NCI-H1417 treated with DMSO at 0.1 percent for 48 hours (cell line): ENCODE measurements around the gene HMGCS1.
"Not testable (repeated sequence)": the region's sequence is repeated elsewhere in the genome, so short reads cannot be mapped to it uniquely, and the experiment has no call there.

ENCODE experiments used
- DNase-seq: peaks from one replicate; lab custom pipeline; 2025; lab: John Stamatoyannopoulos, UW

The HMGCS1 gene

DNA sequence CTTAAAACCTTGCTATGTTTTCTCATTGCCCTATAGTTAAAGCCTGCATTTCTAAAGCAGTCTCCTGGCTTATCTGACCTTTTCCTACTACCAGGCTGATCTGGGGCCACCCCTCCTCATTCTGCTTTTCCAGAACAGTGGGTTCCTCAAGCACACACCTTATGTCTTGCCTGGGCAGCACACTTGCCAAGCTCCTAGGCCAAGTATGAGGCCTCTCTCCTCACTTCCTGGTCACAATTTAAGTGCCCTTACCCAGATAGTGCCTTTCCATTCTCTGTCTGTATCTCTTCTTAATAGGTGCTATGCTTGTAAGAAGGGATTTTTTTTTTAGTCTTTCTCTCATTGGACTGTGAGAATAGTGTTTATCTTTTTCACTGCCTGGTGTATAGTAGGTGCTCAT is 39.7 kb downstream of the HMGCS1 start:
- no peak for DNase-seq

DNA sequence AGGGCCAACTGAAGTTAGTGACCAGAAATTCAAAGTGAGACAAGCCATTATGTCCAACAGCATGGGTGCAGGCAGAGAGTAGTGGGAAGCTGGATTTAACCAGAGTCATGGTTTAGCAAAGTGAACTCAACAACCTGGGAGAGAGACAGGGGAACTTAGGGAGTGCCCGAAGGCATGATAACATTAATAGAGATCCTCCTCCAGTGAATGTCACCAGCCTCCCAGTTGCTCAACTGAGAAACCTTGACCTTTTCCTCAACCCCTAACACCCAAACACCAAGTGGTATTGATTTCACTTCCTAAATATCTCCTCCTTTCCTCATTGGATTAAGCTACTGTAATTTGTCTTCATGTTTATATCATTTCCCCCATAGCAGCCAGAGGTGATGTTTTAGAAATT is 42.6 kb downstream of the HMGCS1 start:
- no peak for DNase-seq

DNA sequence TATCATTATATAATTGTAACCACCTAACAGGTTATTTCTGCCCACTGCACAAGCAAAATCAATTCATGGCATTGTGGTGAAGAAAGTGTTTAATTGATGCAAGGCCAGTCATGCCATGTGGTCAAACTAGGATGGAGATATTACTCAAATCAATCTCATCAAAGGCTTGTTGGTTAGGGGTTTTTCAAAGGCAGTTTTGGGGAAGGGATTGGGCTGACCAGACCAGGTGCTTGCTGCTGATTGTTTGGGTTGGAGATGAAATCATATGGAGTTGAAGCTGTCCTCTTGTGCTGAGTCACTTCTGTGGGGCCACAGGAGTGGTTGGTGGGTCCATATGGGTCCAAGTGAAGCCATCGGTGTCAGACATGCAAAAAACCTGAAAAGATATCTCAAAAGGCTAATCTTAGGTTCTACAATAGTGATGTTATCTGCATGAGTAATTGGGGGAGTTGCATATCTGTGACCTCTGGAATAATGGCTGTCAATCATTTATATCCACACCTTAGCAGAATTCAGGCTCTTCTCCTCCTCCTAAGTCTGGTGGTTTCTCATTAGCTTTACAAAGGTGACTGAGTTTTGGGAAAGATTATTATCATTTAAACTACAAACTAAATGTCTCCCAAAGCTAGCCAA is 44.9 kb downstream of the HMGCS1 start:
- DNase-seq, result no peak

DNA sequence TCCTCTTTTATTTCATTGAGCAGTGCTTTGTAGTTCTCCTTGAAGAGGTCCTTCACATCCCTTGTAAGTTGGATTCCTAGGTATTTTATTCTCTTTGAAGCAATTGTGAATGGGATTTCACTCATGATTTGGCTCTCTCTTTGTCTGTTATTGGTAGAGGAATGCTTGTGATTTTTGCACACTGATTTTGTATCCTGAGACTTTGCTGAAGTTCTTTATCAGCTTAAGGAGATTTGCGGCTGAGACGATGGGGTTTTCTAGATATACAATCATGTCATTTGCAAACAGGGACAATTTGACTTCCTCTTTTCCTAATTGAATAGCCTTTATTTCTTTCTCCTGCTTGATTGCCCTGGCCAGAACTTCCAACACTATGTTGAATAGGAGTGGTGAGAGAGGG is 50.9 kb downstream of the HMGCS1 start:
- DNase-seq, result not testable (repeated sequence)

DNA sequence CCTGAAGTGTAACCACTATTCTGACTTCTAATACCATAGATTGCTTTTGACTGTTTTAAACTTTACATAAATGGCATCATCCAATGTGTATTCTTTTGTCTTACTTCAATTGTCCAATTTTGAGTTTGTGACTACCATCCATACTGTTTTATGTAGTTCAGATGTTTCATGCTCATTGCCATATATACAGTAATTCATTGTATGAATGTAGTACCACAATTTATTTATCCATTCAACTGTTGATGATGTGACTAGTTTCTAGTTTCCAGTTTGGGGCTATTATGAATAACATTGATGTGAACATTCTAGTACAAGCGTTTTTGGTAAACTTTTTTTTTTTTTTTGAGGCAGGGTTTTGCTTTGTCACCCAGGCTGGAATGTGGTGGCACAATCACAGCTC is 55.1 kb downstream of the HMGCS1 start:
- no peak for DNase-seq

DNA sequence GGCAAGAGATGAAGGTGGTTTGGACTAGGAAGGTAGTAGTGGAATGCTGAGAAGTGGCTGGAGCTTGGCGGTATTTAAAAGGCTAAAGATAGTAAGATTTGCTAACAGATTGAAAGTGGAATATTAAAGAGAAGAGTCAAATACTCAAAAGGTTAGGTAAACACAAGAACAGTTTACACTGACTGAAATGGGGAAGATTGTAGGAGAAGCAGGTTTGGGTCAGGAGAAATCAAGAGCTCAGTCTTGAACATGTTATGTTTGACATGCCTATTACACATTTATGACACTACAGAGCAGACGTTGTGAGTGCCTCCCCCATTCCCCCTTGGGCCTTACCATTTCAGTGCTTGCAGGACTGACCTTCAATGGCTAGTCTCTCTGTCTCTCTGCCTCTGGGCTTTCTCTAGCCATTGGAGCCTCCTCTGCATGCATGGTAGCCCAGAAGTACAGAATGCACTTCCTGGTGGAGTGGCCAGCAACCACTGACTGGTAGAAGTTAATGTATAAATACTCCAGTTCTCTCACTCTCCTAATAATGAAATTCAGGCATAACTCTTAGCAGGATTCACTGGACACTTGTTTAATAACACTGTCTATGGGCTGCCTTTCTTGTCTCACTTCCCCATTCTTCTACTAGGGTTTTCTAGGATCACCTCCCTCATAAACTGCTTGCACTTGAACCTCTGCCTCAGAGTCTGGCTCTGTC is 56.8 kb downstream of the HMGCS1 start:
- DNase-seq, result no peak

DNA sequence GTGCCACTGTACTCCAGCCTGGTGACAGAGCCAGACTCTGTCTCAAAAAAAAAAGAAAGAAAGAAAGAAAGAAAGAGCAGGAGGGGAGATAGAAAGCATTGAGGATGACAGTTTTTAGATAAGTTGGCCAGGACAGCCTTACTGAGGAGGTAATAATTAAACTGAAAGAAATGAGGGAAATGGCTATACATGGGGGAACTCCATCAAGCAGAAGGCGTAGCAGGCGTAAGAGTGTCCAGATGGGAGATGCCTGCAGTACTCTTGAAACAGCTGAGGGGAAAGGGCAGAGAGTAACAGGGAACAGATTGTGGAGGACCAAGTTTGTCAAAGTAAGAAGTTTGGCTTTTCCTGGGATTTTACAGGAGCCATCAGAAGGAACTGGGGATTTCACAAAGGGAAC is 57.5 kb downstream of the HMGCS1 start:
- no peak for DNase-seq

DNA sequence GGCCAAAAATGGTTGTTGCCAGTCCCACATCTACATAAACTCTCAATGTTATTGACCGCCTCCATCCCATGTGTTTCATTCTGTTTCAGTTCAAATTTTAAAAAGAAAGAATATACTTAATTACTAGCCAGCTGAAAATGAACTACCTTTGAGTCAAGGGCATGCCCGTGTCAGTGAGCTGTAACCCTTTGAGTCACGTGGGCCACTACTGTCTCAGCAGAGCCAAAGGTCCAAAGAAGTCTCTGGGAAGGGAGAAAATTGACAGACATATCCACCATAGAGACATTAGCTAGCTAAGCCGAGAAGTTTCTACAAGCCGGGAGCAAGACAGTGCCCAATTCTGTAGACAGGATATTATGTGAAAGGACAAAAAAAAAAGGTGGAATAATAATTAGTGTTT is 61.5 kb downstream of the HMGCS1 start:
- DNase-seq, result no peak

DNA sequence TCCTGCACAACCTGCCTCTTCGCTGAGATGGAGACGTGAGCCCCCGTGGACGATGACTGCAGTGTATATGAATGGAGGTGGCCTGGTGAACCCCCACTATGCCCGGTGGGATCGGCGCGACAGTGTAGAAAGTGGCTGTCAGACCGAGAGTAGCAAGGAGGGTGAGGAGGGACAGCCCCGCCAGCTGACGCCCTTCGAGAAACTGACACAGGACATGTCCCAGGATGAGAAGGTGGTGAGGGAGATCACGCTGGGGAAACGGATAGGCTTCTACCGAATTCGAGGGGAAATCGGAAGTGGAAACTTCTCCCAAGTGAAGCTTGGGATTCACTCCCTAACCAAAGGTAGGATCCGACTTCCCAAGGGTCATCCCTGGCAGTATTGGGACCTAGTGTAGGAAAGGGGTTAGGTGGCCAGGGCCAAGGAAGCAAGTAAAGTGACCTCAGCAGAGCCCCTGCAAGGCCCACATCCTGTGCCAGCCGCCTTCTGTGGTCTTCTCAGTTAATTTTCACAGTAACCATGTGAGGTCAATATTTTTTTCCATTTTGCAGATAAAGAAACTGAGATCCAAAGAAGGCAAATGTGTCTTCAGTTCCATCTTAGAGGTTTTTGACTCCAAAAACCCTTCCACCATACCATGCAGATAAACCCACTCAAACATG is 67.4 kb downstream of the HMGCS1 start:
- DNase-seq, result no peak

DNA sequence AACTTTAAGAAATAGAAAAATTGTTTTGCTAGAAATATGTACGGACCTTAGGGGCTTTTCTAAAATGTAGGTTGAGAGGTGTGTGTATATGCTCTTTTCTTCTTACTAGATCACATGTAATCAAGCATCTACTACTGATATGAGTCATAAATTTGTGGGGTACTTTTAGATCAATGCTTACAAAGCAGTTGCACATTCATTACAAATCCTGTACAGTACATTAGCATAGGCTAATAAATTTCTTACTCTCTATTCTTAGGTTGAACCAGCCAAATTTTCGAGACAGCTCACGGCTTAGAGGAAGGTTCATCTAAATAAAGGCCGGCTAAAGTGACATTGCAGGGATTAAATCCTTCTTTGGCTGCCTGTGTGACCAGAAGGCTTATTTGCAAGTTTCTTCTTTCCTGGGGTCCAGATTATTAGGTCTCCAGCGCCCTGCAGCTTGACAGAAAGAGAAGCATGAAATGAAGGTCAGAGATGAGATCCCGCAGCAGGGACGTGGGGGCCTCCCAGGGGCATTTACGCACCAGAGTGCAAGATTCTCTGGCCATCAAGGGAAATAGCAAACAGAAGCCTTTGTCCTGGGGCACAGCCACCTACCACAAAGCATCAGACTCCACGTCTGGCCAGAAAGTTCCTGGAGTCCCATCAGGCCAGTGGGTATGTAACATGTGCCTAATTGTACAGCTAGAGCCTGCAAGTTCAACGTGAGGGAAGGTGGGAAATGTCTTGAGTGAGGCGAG is 68.2 kb downstream of the HMGCS1 start:
- no peak for DNase-seq

DNA sequence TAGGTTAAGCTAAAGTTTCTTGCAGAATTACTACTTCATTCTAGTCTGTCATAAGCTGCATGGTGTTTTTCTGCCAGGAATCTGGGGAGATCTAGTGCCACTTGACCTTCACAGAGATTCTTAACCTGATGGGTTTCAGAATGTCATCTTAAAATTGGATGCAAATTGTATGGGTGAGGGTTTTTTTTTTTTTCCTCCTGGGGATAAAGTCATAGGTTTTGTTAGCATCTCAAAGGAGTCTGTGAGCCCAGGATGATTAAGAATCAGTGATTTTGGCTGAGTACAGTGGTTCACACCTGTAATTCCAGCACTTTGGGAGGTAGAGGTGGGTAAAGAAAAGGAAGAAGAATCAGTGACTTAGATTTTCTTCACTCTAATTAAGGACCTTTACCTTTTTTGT is 69.9 kb downstream of the HMGCS1 start:
- no peak for DNase-seq

DNA sequence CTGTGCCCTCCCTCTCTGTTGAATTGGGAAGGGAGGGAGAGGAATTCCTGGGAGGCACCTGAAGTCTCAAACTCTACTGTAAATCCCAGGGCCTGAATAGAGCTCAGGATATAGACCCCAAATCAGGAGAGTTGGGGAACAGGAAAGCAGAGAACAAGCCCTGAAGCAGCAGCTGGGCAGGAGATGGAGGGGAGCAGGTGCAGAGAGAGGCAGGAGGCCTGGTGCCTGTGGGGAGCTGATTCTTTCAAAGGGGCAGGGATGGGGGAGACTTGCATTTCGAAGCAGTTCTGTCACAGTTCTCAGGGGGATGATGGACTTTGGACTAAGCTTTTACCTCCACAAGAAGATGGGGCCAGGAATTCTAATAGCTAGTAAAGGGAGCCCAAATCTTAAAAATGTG is 71.0 kb downstream of the HMGCS1 start:
- DNase-seq, result no peak
